Mammary epithelial cell (primary cell): ENCODE results near the gene HOXB7.
A peak's percentile ranks its signal among the peaks of the same experiment; 100 is the strongest.

Experiments
- CTCF ChIP-seq, 2 donors: IDR thresholded peaks in 1 of 2; conservative IDR thresholded peaks in 1 of 2; 2 replicates each; pipeline ENCODE4 v1.5.1; 2011 to 2012; ENCODE audit warnings: inconsistent platforms in 2 of 2, low read length in 2 of 2, mild to moderate bottlenecking in 2 of 2, control low read depth in 1 of 2, low read depth in 1 of 2; ENCODE audit not compliant: insufficient read depth in 1 of 2; ENCODE audit errors: extremely low read depth in 1 of 2
- EZH2 ChIP-seq: IDR thresholded peaks from 2 replicates; pipeline ENCODE4 v1.6.1; 2012; ENCODE audit warnings: low read length, inconsistent platforms, borderline replicate concordance

- no peak for TF ChIP-seq CTCF (conservative IDR thresholded peaks at IDR 0.05 in 1 of 2, IDR thresholded peaks at IDR 0.05 in 1 of 2; ENCODE audit: extremely low read depth in 1 of 2, insufficient read depth in 1 of 2, low read depth in 1 of 2, low read length in 2 of 2)
- TF ChIP-seq EZH2: peak; percentile 10
Observed at GRCh38 chr17:48634493-48635208, 23.8 kb upstream of the HOXB7 start.
